HEK293 (cell line): ENCODE data around the gene LYST.

ENCODE experiments used
- CTCF ChIA-PET: fragments of 350-600 bp; formaldehyde crosslinking; extraction: SDS; loops from one replicate; lab custom pipeline; 2021; ENCODE audit warnings: antibody characterized with exemption; lab: Yijun Ruan, JAX
- POLR2A ChIA-PET: fragments of 300-600 bp; formaldehyde crosslinking; extraction: SDS; loops from one replicate; lab custom pipeline; 2020; ENCODE audit warnings: antibody characterized with exemption, inconsistent platforms; lab: Yijun Ruan, JAX
- H3K27ac ChIP-seq: fragments of 200-500 bp; sonication (Bioruptor generic); 2 replicates; pipeline ENCODE4 v1.5.1; 2014; ENCODE audit warnings: low read depth, low read length, control low read depth, inconsistent platforms; ENCODE audit errors: extremely low read depth
- H3K36me3 ChIP-seq, 2 experiments: fragments of 200-500 bp in 1 of 2; sonication (Bioruptor generic) in 1 of 2; 1 replicate in 1 of 2; 2 replicates in 1 of 2; pipeline ENCODE4 v1.5.1; 2014 to 2017; ENCODE audit warnings: inconsistent platforms in 2 of 2, low read length in 2 of 2; ENCODE audit not compliant: control insufficient read depth in 2 of 2, insufficient read depth in 1 of 2
- H3K4me1 ChIP-seq: fragments of 200-500 bp; sonication (Bioruptor generic); 2 replicates; pipeline ENCODE4 v1.5.1; 2014; ENCODE audit warnings: mild to moderate bottlenecking, low read length, inconsistent platforms; ENCODE audit not compliant: control insufficient read depth, insufficient read depth
- H3K4me3 ChIP-seq: 2 replicates; pipeline ENCODE4 v1.5.1; 2011; ENCODE audit warnings: low read depth, mild to moderate bottlenecking, control low read depth, low read length, moderate library complexity
- H3K9me3 ChIP-seq: fragments of 200-500 bp; sonication (Bioruptor generic); 2 replicates; pipeline ENCODE4 v1.5.1; 2014; ENCODE audit warnings: low read depth, low read length, inconsistent platforms; ENCODE audit not compliant: control insufficient read depth, insufficient read depth
- AEBP2 ChIP-seq: fragments of 450-650 bp; formaldehyde crosslinking; IDR thresholded peaks from 2 replicates; pipeline ENCODE4 v1.5.1; 2016; ENCODE audit warnings: missing biosample characterization, missing genetic modification characterization, borderline replicate concordance
- BCL11B ChIP-seq: fragments of 450-650 bp; formaldehyde crosslinking; IDR thresholded peaks from 2 replicates; pipeline ENCODE4 v1.5.1; 2016; ENCODE audit warnings: low read depth, missing biosample characterization, missing genetic modification characterization
- EGR2 ChIP-seq: fragments of 450-650 bp; formaldehyde crosslinking; IDR thresholded peaks from 2 replicates; pipeline ENCODE4 v1.5.1; 2016; ENCODE audit warnings: low read depth, missing biosample characterization, missing genetic modification characterization
- GLIS2 ChIP-seq: fragments of 450-650 bp; formaldehyde crosslinking; IDR thresholded peaks from 2 replicates; pipeline ENCODE4 v1.5.1; 2016; ENCODE audit warnings: missing biosample characterization, missing genetic modification characterization
- IKZF3 ChIP-seq: fragments of 450-650 bp; IDR thresholded peaks from 2 replicates; pipeline ENCODE4 v1.5.0; 2018; ENCODE audit warnings: missing biosample characterization, mild to moderate bottlenecking, missing genetic modification characterization, moderate library complexity
- KLF9 ChIP-seq: fragments of 450-650 bp; formaldehyde crosslinking; IDR thresholded peaks from 2 replicates; pipeline ENCODE4 v1.5.1; 2016; ENCODE audit warnings: missing biosample characterization, missing genetic modification characterization, low read depth
- MZF1 ChIP-seq: fragments of 450-650 bp; formaldehyde crosslinking; IDR thresholded peaks from 2 replicates; pipeline ENCODE4 v1.5.1; 2017; ENCODE audit warnings: missing biosample characterization, missing genetic modification characterization, borderline replicate concordance
- OVOL3 ChIP-seq: fragments of 450-650 bp; formaldehyde crosslinking; IDR thresholded peaks from 2 replicates; pipeline ENCODE4 v1.5.1; 2016; ENCODE audit warnings: missing biosample characterization, missing genetic modification characterization
- SP7 ChIP-seq: fragments of 450-650 bp; formaldehyde crosslinking; IDR thresholded peaks from 2 replicates; pipeline ENCODE4 v1.5.1; 2016; ENCODE audit warnings: missing biosample characterization, missing genetic modification characterization
- TRIM28 ChIP-seq: IDR thresholded peaks from 2 replicates; pipeline ENCODE4 v1.6.1; 2011; ENCODE audit warnings: low read length, control low read depth, borderline replicate concordance
- WT1 ChIP-seq: fragments of 450-650 bp; formaldehyde crosslinking; IDR thresholded peaks from 2 replicates; pipeline ENCODE4 v1.5.1; 2016; ENCODE audit warnings: missing biosample characterization, missing genetic modification characterization
- YY1 ChIP-seq: fragments of 450-650 bp; formaldehyde crosslinking; IDR thresholded peaks from 2 replicates; pipeline ENCODE4 v1.5.1; 2018; ENCODE audit warnings: missing biosample characterization, missing genetic modification characterization
- ZBTB1 ChIP-seq: fragments of 450-650 bp; formaldehyde crosslinking; IDR thresholded peaks from 2 replicates; pipeline ENCODE4 v1.5.1; 2016; ENCODE audit warnings: missing biosample characterization, missing genetic modification characterization
- ZBTB17 ChIP-seq: fragments of 450-650 bp; formaldehyde crosslinking; IDR thresholded peaks from 2 replicates; pipeline ENCODE4 v1.5.1; 2016; ENCODE audit warnings: missing biosample characterization, missing genetic modification characterization
- ZFP37 ChIP-seq: fragments of 450-650 bp; formaldehyde crosslinking; IDR thresholded peaks from 2 replicates; pipeline ENCODE4 v1.5.1; 2016; ENCODE audit warnings: missing biosample characterization, missing genetic modification characterization
- ZNF138 ChIP-seq: fragments of 450-650 bp; formaldehyde crosslinking; IDR thresholded peaks from 2 replicates; pipeline ENCODE4 v1.5.1; 2016; ENCODE audit warnings: missing biosample characterization, missing genetic modification characterization, borderline replicate concordance
- ZNF223 ChIP-seq: fragments of 450-650 bp; formaldehyde crosslinking; IDR thresholded peaks from 2 replicates; pipeline ENCODE4 v1.5.1; 2016; ENCODE audit warnings: missing biosample characterization, missing genetic modification characterization
- ZNF239 ChIP-seq: fragments of 450-650 bp; formaldehyde crosslinking; IDR thresholded peaks from 2 replicates; pipeline ENCODE4 v1.5.1; 2016; ENCODE audit warnings: missing biosample characterization, missing genetic modification characterization
- ZNF302 ChIP-seq: fragments of 450-650 bp; formaldehyde crosslinking; IDR thresholded peaks from 2 replicates; pipeline ENCODE4 v1.5.1; 2016; ENCODE audit warnings: missing biosample characterization, missing genetic modification characterization, low read depth
- ZNF354C ChIP-seq: fragments of 450-650 bp; formaldehyde crosslinking; IDR thresholded peaks from 2 replicates; pipeline ENCODE4 v1.5.1; 2016; ENCODE audit warnings: missing biosample characterization, missing genetic modification characterization, low read depth, borderline replicate concordance
- ZNF362 ChIP-seq: fragments of 450-650 bp; formaldehyde crosslinking; IDR thresholded peaks from 2 replicates; pipeline ENCODE4 v1.5.1; 2016; ENCODE audit warnings: missing biosample characterization, missing genetic modification characterization
- ZNF473 ChIP-seq: fragments of 450-650 bp; formaldehyde crosslinking; IDR thresholded peaks from 2 replicates; pipeline ENCODE4 v1.5.1; 2017; ENCODE audit warnings: missing biosample characterization, missing genetic modification characterization
- ZNF560 ChIP-seq: fragments of 450-650 bp; formaldehyde crosslinking; IDR thresholded peaks from 2 replicates; pipeline ENCODE4 v1.5.1; 2017; ENCODE audit warnings: missing biosample characterization, missing genetic modification characterization, borderline replicate concordance
- ZNF596 ChIP-seq: fragments of 450-650 bp; IDR thresholded peaks from 2 replicates; pipeline ENCODE4 v1.5.0; 2018; ENCODE audit warnings: missing biosample characterization, mild to moderate bottlenecking, missing genetic modification characterization, moderate library complexity
- ZNF664 ChIP-seq: fragments of 450-650 bp; formaldehyde crosslinking; IDR thresholded peaks from 2 replicates; pipeline ENCODE4 v1.5.1; 2016; ENCODE audit warnings: missing biosample characterization, missing genetic modification characterization
- ZNF792 ChIP-seq: fragments of 450-650 bp; formaldehyde crosslinking; IDR thresholded peaks from 2 replicates; pipeline ENCODE4 v1.5.1; 2016; ENCODE audit warnings: missing biosample characterization, missing genetic modification characterization
- ZSCAN23 ChIP-seq: fragments of 450-650 bp; formaldehyde crosslinking; IDR thresholded peaks from 2 replicates; pipeline ENCODE4 v1.5.1; 2016; ENCODE audit warnings: missing biosample characterization, missing genetic modification characterization

Gene LYST

DNA sequence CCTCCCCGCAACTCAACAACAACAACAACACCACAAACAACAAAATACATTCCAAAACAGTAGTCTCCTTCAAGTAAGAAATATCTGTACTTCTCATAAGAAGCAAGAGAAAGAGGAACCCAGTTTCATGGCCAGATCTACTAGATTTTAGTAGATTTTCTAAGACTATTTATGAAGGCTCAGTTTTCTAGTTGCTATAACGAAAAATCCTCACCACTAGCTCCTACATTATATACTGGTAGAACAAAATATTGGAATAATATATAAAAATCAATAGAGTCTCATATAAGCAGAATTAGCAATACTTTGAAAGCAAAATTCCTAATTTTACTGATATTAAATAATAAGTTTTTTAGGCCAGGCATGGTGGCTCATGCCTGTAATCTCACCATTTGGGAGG is 86.9 kb downstream of the LYST start:
- CTCF ChIA-PET: interaction anchor here (0.6 to 1.0 kb wide), 4 partner anchors 9 to 1163 kb away, joined by 3 read pairs; partner anchors contain the start of gene B3GALNT2
- Histone ChIP-seq H3K4me3 (no peak overlapping the region), H3K36me3 (peaks cover 2 to 5% of the 10 kb centered on the region in 2 experiments; a peak in 2 of 3 replicates), H3K9me3 (no peaks in the 10 kb centered on the region), H3K27ac (no peak overlapping the region), H3K4me1 (no peaks in the 10 kb centered on the region)
- POLR2A ChIA-PET: interaction anchor here (0.6 kb wide), 1 partner anchor 15 kb away, joined by 6 read pairs; no protein-coding TSS in a partner anchor
- TF ChIP-seq GLIS2 (tag by site-specific recombination) (no peak), TRIM28 (no peak), ZNF239 (tag by site-specific recombination) (no peak), ZNF223 (tag by site-specific recombination) (no peak), ZNF302 (tag by site-specific recombination) (no peak), ZBTB1 (tag by site-specific recombination) (no peak), ZNF473 (tag by site-specific recombination) (no peak), ZNF560 (tag by site-specific recombination) (no peak), ZNF138 (tag by site-specific recombination) (no peak), EGR2 (tag by site-specific recombination) (no peak), ZNF354C (no peak), OVOL3 (no peak), ZNF792 (no peak), KLF9 (tag by site-specific recombination) (no peak)

DNA sequence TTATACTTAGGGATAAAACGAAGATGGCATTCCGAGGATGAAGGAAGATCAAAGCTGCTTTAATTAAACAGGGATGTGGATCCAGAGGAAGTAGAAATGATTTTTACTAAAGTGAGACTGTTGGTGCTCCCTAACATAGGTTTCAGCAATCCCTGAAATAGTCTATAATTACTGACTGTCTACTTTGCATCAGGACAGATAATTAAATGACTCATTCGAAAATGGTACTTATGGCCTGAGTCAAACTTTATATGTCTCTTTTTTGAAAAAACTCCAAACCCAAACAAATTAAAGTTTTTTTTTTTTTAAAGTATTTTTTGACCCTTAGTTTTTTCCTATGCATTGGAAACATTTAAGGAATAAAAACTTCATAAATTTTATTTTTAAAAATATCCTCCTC is 90.3 kb downstream of the LYST start:
- Histone ChIP-seq H3K4me1 (no peaks in the 10 kb centered on the region), H3K36me3 (peaks cover 2 to 5% of the 10 kb centered on the region in 2 experiments; a peak in 2 of 3 replicates), H3K9me3 (no peaks in the 10 kb centered on the region), H3K27ac (no peak overlapping the region), H3K4me3 (no peak overlapping the region)
- POLR2A ChIA-PET: no interaction called here
- no peak for TF ChIP-seq ZFP37
- TF ChIP-seq ZNF138 (tag by site-specific recombination): no peak
- TF ChIP-seq BCL11B (tag by site-specific recombination): no peak
- 0 out of 2 replicates have a peak, but pooled peaks have one; percentile 29 for TF ChIP-seq ZNF362 (tag by site-specific recombination)
- TF ChIP-seq MZF1 (tag by site-specific recombination): no peak
- no peak for TF ChIP-seq YY1
- no peak for TF ChIP-seq ZBTB1 (tag by site-specific recombination)
- TF ChIP-seq SP7 (tag by site-specific recombination): peak; percentile 90
- TF ChIP-seq ZNF560 (tag by site-specific recombination): no peak
- CTCF ChIA-PET: interaction anchor here (1.6 kb wide), 1 partner anchor 262 kb away, joined by 3 read pairs; no protein-coding TSS in a partner anchor

DNA sequence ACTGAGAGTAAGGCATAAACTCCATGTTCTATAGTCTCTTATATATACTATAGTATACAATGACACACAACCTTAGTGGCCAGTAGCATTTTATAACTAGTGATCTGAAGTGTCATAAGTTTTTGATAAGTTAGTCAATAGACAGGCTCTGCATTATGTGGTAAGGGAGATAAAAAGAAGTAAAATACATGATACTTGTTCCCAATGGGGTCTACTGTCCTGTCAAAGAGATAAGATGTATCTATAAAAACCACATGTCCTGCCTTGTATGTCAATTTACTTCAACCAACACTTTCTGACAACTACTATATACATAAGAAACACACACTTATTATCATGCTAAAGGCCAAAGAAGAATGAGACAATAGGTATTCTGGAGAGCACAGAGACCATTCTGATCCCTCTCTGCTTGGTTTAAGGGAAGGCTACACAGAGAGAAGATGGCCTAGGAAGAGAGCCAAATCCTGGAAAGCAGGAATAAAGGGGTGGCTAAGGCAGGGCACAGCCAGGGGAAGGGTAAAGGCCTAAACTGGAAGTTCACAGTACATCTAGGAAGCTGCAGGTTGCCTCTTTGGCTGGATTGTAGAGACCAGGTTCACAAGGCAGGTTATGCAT is 91.4 kb downstream of the LYST start:
- Histone ChIP-seq H3K36me3 (peaks cover 2 to 4% of the 10 kb centered on the region in 2 experiments; a peak in 2 of 3 replicates), H3K9me3 (no peaks in the 10 kb centered on the region), H3K4me3 (no peak overlapping the region), H3K27ac (no peak overlapping the region), H3K4me1 (no peaks in the 10 kb centered on the region)
- TF ChIP-seq ZNF664 (tag by site-specific recombination): no peak
- TF ChIP-seq WT1: no peak
- TF ChIP-seq ZSCAN23 (tag by site-specific recombination): no peak
- TF ChIP-seq ZBTB17 (tag by site-specific recombination): 0 out of 2 replicates have a peak, but pooled peaks have one; percentile 43
- TF ChIP-seq AEBP2: no peak
- TF ChIP-seq ZNF596: no peak
- no peak for TF ChIP-seq IKZF3 (tag by site-specific recombination)
- CTCF ChIA-PET: no interaction called here
- POLR2A ChIA-PET: no interaction called here
